Stimulated activated CD8-positive, alpha-beta memory T cell treated with anti-CD3 and anti-CD28 coated beads, Interleukin-12 subunit alpha, Interleukin-12 subunit beta, amount 100 ng/mL, for 4 hours (primary cell): ENCODE measurements around the gene SPINT4.

Experiments
- DNase-seq: peaks from one replicate; pipeline ENCODE4 v3.0.0-alpha.2; 2020; ENCODE audit warnings: low read depth

Gene SPINT4

DNA sequence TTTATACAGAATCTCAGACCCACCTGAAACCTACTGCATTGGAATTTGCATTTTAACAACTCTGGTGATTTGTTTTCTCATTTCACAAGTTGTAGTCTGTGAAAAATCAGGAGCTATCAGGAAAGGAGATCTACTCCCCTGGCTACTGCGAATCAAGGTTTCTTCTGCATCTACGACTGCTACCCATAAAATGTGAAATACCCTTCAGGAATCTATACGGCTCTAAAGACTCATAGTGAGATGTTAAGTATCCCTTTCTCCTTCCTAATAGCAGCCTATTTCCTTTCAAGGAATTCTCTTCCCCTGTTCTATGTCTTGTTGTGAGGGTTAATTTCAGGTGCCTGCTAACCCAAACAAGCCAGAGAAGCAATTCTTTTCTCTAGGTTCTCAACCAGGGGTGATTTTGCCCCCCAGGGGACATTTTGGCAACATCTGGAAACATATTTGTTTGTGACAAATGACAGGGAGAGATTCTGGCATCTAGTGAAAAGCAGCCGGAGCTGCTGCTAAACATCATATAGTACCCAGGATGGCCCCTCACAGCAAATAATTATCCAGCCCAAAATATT lies 43.2 kb downstream of the SPINT4 start:
- no peak for DNase-seq

DNA sequence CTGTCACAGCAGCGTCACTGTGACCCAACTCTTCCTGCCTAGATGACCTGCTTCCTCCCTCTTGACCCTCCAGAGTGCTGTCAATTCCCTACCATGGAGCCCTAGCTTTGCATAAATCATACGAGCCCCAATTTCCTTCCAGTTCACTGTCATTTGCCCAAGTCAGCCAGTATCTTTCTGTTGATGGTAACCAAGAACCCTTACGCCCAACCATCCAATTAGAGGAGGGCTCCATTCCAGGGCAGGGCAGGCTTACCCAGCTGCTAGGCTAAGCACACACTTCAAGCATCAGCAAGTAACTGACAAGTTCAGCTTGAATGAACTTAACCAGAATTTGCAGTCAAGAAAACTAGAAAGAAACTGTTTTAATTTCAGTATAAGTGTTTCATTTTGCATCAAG lies 43.8 kb downstream of the SPINT4 start:
- DNase-seq, result no peak

DNA sequence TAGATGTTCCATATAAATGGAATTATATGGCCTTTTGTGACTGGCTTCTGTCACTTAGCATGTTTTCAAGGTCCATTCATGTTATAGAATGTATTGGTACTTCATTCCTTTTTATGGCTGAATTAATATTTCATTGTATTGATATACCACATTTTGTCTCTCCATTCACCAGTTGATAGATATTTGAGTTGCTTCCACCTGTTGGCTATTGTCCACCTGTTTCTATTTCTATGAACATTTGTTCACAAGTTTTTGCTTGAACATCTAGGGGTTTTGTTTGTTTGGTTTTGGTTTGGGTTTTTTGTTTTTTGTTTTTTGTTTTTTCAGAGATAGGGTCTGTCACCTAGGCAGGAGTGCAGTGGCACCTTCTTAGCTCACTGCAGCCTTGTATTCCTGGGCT lies 46.3 kb downstream of the SPINT4 start:
- no peak for DNase-seq

- DNase-seq, result peak; percentile 51
Measured at GRCh38 chr20:45771182-45771759, 49.1 kb downstream of the SPINT4 start.

GRCh38 chr20:45772693-45773092 lies 50.5 kb downstream of the SPINT4 start:
- no peak for DNase-seq

DNA sequence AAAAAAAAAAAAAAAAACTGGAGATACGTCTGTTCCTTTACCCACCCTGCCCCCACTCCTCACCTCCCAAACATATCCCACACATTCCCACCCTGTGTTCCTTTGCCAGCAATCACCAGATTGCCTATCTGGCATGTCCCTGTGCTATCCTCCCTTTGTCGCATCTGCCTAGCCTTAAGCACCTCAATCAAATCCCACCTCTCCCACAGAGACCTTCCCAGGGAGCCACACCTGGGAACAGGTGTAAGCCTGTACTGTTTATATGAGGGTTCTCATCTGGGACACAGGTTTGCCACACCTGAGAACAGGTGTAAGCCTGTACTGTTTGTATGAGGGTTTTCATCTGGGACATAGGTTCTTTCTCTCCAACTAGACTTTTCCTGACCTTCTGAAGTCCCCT lies 52.8 kb downstream of the SPINT4 start:
- DNase-seq, result no peak

GRCh38 chr20:45775411-45775810 lies 53.3 kb downstream of the SPINT4 start:
- DNase-seq, result no peak
